ENCODE data around the gene SLC22A1.
"Not testable (repeated sequence)": the region's sequence is repeated elsewhere in the genome, so short reads cannot be mapped to it uniquely, and the experiment has no call there.

SLC22A1 gene

DNA sequence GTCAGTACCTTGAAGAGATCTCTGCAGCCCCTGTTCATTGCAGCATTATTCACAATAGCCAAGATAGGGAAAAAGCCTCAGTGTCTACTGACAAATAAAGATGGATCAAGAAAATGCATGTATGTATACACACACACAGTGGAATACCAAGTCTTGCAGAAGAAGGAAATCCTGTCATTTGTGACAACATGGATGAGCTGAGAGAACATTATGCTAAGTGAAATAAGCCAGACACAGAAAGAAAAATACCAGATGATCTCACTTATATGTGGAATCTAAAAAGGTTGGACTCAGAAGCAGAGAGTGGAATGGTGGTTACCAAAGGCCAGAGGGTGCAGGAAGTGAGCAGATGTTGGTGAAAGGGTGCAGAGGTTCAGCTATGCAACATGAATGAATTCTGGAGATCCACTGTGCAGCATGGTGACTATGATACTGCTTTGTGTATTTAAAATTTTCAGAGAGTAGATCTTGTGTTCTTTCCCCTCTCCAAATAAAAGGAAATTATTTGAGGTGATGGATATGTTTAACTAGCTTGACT lies 11.0 kb upstream of the SLC22A1 start:
- peak in 1 of 2 donors; percentile 17 for DNase-seq (ENCODE audit: low read depth in 2 of 2)
- no peak overlapping the region for H3K4me3 ChIP-seq (replicated peaks in 1 of 2; ENCODE audit: low read depth in 2 of 2, low read length in 2 of 2)
- TF ChIP-seq CTCF (IDR thresholded peaks at IDR 0.05; ENCODE audit: low read depth, low read length), result no peak

DNA sequence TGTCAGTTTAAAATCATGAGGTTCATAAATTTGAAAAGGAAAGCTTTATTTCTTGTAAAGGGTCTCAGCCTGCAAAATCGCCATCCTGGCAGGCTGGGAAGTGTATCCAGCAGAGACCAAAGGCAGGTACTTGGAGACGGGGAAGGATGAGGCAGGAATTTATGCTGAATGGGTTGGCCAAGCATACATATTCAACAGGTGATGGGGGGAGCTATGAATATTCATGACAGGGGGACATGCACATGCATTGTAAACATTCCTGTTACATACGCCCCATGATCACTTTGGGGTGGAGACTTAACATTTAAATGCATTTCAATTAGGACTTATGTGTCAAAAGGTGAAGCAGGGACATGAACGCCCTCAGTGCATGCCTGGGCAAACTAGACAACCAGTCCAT lies 9.8 kb upstream of the SLC22A1 start:
- no peak overlapping the region for H3K4me3 ChIP-seq (replicated peaks in 1 of 2; ENCODE audit: low read depth in 2 of 2, low read length in 2 of 2)
- DNase-seq (ENCODE audit: low read depth in 2 of 2), result no peak
- TF ChIP-seq CTCF (IDR thresholded peaks at IDR 0.05; ENCODE audit: low read depth, low read length), result no peak

GRCh38 chr6:160112628-160113299 lies 8.9 kb upstream of the SLC22A1 start:
- DNase-seq (ENCODE audit: low read depth in 2 of 2), result no peak
- no peak overlapping the region for H3K4me3 ChIP-seq (replicated peaks in 1 of 2; ENCODE audit: low read depth in 2 of 2, low read length in 2 of 2)
- no peak for TF ChIP-seq CTCF (IDR thresholded peaks at IDR 0.05; ENCODE audit: low read depth, low read length)

DNA sequence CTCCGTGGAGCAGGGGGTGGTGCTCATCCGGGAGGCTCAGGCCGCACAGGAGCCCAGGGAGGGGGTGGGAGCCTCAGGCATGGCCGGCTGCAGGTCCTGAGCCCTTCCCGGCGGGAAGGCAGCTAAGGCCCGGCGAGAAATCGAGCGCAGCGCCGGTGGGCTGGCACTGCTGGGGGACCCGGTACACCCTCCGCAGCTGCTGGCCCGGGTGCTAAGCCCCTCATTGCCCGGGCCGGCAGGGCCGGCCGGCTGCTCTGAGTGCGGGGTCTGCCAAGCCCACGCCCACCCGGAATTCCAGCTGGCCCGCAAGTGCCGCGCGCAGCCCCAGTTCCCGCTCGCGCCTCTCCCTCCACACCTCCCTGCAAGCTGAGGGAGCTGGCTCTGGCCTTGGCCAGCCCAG lies 7.1 kb upstream of the SLC22A1 start:
- DNase-seq (ENCODE audit: low read depth in 2 of 2); H3K4me3 ChIP-seq (replicated peaks in 1 of 2; ENCODE audit: low read depth in 2 of 2, low read length in 2 of 2): not testable (repeated sequence)

- no peak overlapping the region for H3K4me3 ChIP-seq (replicated peaks in 1 of 2; ENCODE audit: low read depth in 2 of 2, low read length in 2 of 2)
- no peak for DNase-seq (ENCODE audit: low read depth in 2 of 2)
- TF ChIP-seq CTCF (IDR thresholded peaks at IDR 0.05; ENCODE audit: low read depth, low read length), result no peak
Observed at GRCh38 chr6:160115421-160115820, 6.2 kb upstream of the SLC22A1 start.

GRCh38 chr6:160116411-160116810 lies 5.2 kb upstream of the SLC22A1 start:
- H3K4me3 ChIP-seq (replicated peaks in 1 of 2; ENCODE audit: low read depth in 2 of 2, low read length in 2 of 2), result no peak overlapping the region
- no peak for DNase-seq (ENCODE audit: low read depth in 2 of 2)
- no peak for TF ChIP-seq CTCF (IDR thresholded peaks at IDR 0.05; ENCODE audit: low read depth, low read length)

- no peak for TF ChIP-seq CTCF (IDR thresholded peaks at IDR 0.05; ENCODE audit: low read depth, low read length)
- no peak overlapping the region for H3K4me3 ChIP-seq (replicated peaks in 1 of 2; ENCODE audit: low read depth in 2 of 2, low read length in 2 of 2)
- no peak for DNase-seq (ENCODE audit: low read depth in 2 of 2)
Observed at GRCh38 chr6:160117137-160117536, 4.5 kb upstream of the SLC22A1 start.

Data from cardiac fibroblast (primary cell).